HG03460 (cell line): ENCODE data around the gene EVL.
"Not testable (repeated sequence)": the region's sequence is repeated elsewhere in the genome, so short reads cannot be mapped to it uniquely, and the experiment has no call there.

ENCODE experiments used
- ATAC-seq: cut with Tn5 transposase; IDR thresholded peaks from one replicate; pipeline ENCODE4 v1.9.1; 2021; ENCODE audit not compliant: unreplicated experiment

Gene EVL

DNA sequence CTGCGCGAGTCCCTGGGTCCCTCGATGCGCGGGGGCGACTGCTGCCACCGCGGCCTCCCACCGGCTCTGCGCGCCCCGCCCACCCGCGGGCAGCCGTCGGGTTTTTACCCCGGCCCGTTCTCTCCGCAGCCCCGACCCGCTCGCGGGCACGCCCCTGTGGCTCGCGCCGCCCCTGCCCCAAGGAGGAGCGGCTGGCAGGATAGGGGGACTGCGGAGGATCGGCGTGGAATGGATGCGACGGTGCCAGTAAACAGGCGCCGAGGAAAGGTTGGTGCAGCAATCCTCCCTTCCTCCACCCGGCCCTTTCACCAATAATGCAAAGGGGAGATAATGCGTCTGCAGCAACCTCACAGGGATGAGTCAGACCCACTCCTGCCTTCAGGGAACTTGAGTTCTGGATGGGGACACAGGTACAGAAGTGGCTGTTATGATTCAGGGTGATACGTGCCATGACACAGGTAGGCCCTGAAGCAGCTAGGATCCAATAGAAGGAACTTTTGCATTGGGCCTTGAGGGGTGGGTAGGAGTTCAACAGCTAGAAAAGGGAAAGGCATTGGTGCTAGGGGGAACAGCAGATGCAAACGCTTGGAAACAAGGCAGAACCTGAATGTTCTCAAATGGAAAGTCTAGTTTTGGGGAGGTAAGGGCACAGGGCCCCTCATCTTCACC is 94.8 kb downstream of the EVL start:
- peak; percentile 15 for ATAC-seq

DNA sequence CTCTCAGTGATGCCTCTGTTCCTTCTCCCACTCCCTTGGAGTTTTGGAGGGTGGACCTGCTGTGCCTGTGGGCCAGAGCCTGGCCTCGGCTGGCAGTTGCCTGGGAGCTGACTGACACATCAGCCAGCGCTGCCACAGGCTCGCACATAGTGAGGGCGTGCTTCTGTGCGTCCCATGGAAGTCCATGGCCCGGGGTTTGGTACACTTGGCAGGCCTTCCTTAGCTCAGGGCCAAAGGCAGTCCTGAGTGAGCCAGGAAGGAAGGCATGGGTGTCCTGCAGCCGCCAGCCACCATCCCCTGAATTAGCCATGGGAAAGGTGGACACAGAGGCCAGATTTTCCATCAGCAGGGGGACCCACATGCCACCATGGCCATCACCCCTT is 95.3 kb downstream of the EVL start:
- ATAC-seq, result no peak

DNA sequence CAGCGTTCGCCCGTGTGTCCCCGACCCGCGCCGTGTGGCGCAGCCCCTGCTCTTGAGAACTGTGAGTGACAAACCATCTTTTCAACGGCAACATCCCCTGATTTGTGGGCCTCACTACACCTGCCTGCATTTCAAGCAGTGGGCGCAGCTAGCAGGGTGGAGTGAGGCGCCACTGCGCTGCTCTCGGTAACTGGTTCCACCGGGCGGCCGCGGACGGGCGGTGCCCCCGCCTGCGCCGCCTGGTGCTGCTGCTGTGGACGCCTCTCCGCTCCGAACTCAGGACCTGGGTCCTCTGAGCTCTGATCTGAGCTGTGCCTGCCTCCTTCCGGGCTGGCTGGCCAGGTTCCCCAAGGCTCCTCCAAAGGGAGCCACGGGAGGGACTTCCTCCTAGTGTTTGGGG is 100.2 kb downstream of the EVL start:
- no peak for ATAC-seq

- no peak for ATAC-seq
These were observed 100.7 kb downstream of the EVL start for GRCh38 chr14:100165831-100166440.

DNA sequence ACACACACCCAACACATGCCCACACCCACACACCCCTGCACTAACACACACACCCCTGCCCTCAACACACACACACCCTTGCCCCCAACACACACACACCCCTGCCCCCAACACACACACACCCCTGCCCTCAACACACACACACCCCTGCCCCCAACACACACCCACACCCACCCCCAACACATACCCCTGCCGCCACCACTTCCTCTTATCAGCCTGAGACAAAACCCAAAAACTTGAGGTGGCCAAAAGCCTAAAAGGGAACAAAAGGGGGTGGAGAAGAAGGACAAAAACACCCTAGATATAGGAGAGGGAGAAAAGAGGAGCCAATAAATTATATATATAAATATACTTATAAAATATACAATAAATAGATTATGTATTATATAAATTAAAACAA is 103.3 kb downstream of the EVL start:
- ATAC-seq, result no peak

GRCh38 chr14:100170880-100171279 is 105.7 kb downstream of the EVL start:
- ATAC-seq, result no peak

DNA sequence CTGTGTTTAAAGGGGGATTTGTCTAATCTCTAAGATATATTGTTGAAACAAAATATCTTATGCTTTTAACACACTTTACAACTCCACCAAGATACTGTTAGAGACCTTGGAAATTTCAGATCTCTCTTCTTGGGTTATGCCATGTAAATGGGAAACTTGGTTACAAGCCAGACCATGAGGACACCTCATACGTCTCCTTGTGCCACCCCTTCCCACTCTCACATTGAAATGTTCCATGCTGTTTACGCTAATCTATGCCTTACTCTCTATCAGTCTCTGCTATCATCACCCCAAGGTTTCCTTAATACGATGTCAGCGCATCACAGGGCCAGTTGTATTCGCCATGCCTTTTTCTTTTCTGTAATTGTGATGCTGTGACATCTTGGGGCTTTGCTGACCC is 107.6 kb downstream of the EVL start:
- ATAC-seq, result no peak

GRCh38 chr14:100173353-100173752 is 108.1 kb downstream of the EVL start:
- no peak for ATAC-seq

GRCh38 chr14:100176811-100177327 is 111.6 kb downstream of the EVL start:
- ATAC-seq, result no peak

DNA sequence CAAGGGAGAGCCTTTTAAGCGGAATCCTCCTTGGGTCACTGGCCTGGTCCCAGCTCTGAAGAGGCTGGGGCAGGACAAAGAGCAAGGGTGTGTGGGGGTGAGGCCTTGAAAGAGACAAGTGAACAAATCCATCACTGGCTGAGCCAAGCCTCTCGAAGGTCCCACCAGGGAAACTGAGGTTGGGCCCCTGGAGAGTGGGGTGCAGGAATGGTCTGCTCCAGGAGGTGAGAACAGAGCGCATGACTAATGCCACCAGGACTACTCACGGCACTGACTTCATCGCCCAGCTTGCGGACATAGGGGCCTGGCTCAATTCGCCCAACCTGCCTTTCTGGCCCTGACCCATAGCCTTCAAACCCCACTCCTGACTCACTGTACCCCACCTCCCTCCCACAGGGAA is 113.5 kb downstream of the EVL start:
- no peak for ATAC-seq

DNA sequence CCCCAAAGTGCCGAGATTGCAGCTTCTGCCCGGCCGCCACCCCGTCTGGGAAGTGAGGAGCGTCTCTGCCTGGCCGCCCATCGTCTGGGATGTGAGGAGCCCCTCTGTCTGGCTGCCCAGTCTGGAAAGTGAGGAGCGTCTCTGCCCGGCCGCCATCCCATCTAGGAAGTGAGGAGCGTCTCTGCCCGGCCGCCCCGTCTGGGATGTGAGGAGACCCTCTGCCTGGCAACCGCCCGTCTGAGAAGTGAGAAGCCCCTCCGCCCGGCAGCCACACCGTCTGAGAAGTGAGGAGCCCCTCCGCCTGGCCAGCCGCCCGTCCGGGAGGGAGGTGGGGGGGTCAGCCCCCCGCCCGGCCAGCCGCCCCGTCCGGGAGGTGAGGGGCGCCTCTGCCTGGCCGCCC is 115.4 kb downstream of the EVL start:
- not testable (repeated sequence) for ATAC-seq

- not testable (repeated sequence) for ATAC-seq
These were observed 116.8 kb downstream of the EVL start for GRCh38 chr14:100181876-100182551.

DNA sequence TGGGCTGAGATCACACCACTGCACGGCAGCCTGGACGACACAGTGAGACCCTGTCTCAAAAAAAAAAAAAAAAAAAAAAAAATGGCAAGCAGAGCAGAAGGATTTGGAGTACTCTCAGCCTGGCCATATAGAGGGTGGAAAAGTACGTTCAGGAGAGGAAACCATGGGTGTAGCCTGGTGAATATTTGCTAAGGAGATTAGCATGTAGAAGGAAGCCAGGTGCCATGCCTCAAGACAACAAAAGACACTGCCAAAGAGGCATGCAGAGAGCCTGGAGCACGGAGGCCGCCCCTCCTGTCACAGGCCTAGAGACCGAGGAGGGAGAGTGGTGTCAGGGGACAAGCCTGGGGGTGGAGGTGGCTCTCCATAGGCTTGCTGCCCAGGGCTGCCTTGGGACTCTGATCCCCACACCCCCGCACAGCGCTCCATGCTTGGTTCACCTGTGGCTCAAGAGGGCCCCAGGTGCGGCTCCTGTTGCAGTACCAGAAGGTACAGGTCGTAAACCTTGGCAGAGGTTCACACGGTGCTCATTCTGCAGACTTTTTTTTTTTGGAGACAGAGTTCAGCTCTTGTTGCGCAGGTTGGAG is 122.1 kb downstream of the EVL start:
- ATAC-seq, result no peak

DNA sequence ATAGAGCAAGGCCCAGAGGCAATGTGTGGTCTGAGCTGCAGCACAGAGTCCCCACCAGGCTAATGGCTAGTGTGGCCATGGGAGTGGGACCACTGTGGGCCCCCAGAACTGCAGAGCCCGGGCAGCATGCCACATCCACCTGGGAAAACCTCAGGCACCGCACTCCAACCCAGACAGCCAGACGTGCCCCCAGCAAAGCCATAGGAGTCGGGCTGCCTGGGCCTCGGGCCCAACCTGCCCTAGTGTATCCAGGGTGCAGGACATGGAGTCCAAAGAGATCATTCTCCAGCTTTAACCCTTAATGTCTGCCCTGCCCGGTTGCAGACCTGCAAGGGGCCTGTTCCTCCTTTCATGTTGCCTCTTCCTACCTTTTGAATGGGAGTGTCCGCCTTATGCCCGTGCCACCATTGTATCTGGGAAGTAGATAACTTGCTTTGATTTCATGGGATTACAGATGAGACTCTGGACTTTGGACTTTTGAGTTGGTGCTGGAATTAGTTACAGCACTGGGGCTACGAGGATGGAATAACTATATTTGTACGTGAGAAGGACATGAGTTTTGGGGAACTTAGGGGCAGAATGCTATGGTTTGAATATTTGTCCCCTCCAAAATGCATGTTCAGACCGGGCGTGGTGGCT is 123.3 kb downstream of the EVL start:
- ATAC-seq, result no peak

GRCh38 chr14:100190126-100190525 is 124.9 kb downstream of the EVL start:
- no peak for ATAC-seq

DNA sequence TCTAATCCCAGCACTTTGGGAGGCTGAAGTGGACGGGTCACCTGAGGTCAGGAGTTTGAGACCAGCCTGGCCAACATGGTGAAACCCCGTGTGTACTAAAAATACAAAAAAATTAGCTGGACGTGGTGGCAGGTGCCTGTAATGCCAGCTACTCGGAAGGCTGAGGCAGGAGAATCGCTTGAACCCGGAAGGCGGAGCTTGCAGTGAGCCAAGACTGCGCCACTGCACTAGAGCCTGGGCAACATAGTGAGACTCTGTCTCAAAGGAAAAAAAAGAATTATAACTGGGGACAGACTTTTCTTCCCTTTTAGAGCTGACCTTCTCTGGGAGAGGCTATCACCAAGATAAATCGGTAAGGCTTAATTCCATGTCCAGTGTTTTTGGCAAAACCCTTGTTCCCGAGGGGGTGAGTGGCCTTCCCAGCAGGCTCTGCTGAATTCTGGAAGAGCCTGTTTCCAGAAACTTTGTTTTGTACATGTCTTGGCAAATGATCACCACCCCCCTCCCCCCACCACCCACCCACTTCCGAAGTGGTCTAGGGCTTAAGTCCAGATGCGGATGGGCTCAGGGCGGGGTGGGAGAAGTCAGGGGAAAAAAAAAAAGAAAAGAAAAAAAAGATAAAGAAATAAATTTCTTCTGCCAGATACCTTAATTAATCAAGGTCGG is 126.5 kb downstream of the EVL start:
- no peak for ATAC-seq

DNA sequence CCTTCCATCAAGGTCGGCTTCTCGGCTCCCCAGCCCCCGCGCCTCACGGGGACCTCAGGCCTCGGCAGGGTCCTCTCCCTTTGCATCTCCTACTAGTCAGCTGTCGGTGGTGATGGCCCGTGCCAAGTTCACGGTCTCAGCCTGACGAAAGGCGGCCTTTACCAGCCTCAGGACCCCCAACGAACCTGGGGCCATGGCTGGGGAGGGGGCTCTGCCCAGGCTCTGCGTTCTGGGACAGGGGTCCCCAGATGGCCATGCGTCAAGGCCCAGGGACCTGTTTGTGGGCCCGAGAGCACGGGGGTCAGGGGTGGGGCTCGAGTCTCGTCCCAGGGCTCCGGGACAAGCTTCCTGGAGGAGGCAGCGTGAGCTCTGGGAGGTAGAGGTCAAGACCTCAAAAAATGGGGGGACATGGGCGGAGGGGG is 127.0 kb downstream of the EVL start:
- ATAC-seq, result peak; percentile 1

DNA sequence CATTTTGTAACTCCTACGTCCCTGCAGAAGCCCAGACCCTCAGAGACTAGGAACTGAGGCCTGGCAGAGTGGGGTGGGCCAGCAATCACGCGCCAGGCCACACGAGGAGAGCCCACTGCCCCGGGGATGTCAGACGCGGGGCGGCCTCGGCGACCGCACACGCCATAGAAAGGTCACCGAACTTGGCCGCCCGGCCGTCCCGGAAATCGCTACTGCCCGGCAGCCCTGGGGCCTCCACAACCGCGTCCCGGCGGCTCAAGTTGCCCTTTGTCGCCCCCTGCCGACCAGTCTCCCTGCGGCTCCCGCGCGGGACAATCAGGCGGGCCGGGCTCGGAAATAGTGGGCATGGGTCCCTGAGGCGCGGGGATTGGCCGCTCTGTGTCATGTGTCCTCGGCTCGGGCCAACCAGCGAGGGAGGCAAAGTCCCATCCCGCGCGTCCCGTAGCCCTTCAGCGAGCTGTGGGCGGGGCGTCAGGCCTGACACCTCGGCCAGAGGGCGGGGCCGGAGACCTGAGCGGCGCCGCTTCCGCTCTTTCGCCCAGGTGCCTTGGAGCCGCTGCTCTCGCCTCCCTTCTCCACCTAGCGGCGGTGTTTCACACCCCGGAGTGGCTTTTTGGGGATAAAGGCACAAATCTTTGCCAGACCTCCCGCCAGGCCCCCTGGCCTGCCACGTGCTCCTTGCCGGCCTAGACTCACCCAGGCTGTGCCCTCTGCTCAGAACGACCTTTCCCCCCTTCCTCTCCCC is 127.6 kb downstream of the EVL start:
- ATAC-seq, result peak; percentile 99
